NT2/D1 (cell line): ENCODE results near the gene SND1.

ENCODE experiments used
- SUZ12 ChIP-seq: IDR thresholded peaks from 2 replicates; pipeline ENCODE4 v1.6.1; 2011; ENCODE audit not compliant: insufficient read length, insufficient read depth; ENCODE audit errors: extremely low read depth
- ZNF274 ChIP-seq: IDR thresholded peaks from 2 replicates; pipeline ENCODE4 v1.6.1; 2011; ENCODE audit warnings: mild to moderate bottlenecking, low read depth, low read length

DNA sequence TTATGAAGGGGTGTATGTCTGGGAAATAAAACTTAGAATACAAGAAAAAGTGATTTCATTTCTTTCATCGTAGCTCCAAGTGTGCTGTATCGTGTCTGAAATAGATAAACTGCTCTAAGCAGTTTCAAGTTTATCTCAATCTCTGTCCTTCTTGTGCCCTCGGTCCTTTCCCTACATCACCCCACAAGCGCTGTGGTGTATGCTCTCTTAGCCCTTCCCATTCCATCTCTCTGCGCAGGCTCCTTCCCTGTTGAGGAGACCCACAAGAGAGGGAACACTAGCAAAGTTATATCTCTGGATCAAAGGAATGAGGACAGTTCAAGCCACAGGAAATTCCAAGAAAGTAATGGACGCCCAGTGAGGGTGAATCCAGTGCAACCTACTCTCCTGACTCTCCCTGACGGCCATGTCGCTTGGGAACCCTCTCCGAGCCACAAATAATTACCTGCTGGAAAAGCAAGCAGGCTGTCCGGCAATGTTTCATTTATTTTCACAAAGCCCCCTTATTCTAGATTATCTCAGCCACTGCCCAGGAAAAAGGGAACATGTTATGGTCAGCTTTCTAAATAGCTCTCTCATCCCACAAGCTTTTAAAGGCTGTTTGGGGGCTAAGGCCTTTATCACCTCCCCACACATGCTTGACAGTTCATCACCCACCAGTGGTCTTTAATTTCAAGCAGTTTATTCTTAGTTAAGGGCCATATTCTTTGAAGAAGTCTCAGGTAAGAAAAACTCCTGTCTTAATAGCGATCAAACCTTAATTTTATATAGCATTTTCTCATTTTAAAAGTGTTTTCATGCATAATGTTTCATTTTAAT is 344.5 kb downstream of the SND1 start:
- TF ChIP-seq ZNF274, result no peak
- TF ChIP-seq SUZ12, result no peak
